ENCODE results near the gene DMAC2. TPM values are rescaled to one million over a fixed set of nuclear protein-coding genes. Genes with fewer than 3 reads are reported as not detected.

The DMAC2 gene
- total RNA-seq, 6 experiments from 2014 or later: 18.9 to 30.5 (median 22.5) TPM

- H3K9me3 ChIP-seq: no peaks in the 10 kb centered on the region
- no peaks in the 10 kb centered on the region for H3K27me3 ChIP-seq
- WGBS (ENCODE audit: insufficient coverage, low coverage, low lambda C conversion rate, missing lambda C conversion rate): 83% methylated on average over 4 of the region's 4 CpGs
- no peak for DNase-seq
- peaks cover 0 to 6% (median 3%) of the 10 kb centered on the region in 4 donors for H3K36me3 ChIP-seq
- H3K4me1 ChIP-seq: peaks cover 0 to 22% (median 8%) of the 10 kb centered on the region in 4 donors
- intact Hi-C loops (cut with DNase I): no loop called here
- H3K27ac ChIP-seq: no peak overlapping the region
- TF ChIP-seq CTCF (IDR thresholded peaks at IDR 0.05) (no peak), POLR2A (IDR thresholded peaks at IDR 0.05) (no peak)
- no peak overlapping the region for H3K4me3 ChIP-seq
- ATAC-seq: no peak
These were observed 31.5 kb downstream of the DMAC2 start for GRCh38 chr19:41408256-41408655.

GRCh38 chr19:41407271-41407670, 32.4 kb downstream of the DMAC2 start:
- WGBS (ENCODE audit: insufficient coverage, low coverage, low lambda C conversion rate, missing lambda C conversion rate): 40% methylated on average over 4 of the region's 4 CpGs
- Histone ChIP-seq H3K27me3 (no peaks in the 10 kb centered on the region), H3K9me3 (no peaks in the 10 kb centered on the region), H3K4me3 (no peak overlapping the region), H3K4me1 (peaks cover 0 to 25% (median 8%) of the 10 kb centered on the region in 4 donors), H3K36me3 (no peaks in the 10 kb centered on the region), H3K27ac (no peak overlapping the region)
- DNase-seq: no peak
- TF ChIP-seq POLR2A (IDR thresholded peaks at IDR 0.05) (no peak), CTCF (IDR thresholded peaks at IDR 0.05) (no peak)
- intact Hi-C loops (cut with DNase I): no loop called here
- peak in 2 of 4 donors; percentile 17 to 54 for ATAC-seq

GRCh38 chr19:41405776-41406175, 33.9 kb downstream of the DMAC2 start:
- Histone ChIP-seq H3K36me3 (no peaks in the 10 kb centered on the region), H3K27me3 (no peaks in the 10 kb centered on the region), H3K4me1 (peaks cover 0 to 25% (median 8%) of the 10 kb centered on the region in 4 donors), H3K27ac (no peak overlapping the region), H3K4me3 (no peak overlapping the region), H3K9me3 (no peaks in the 10 kb centered on the region)
- no peak for DNase-seq
- WGBS (ENCODE audit: insufficient coverage, low coverage, low lambda C conversion rate, missing lambda C conversion rate): 71% methylated on average over 1 of the region's 6 CpGs
- intact Hi-C loops (cut with DNase I): no loop called here
- ATAC-seq: no peak
- TF ChIP-seq POLR2A (IDR thresholded peaks at IDR 0.05) (no peak), CTCF (IDR thresholded peaks at IDR 0.05) (no peak)

GRCh38 chr19:41403181-41403970, 36.3 kb downstream of the DMAC2 start:
- Histone ChIP-seq H3K27ac (no peak overlapping the region), H3K9me3 (no peaks in the 10 kb centered on the region), H3K4me1 (peaks cover 0 to 14% (median 3%) of the 10 kb centered on the region in 4 donors), H3K36me3 (no peaks in the 10 kb centered on the region), H3K27me3 (no peaks in the 10 kb centered on the region), H3K4me3 (no peak overlapping the region)
- intact Hi-C loops (cut with DNase I): no loop called here
- TF ChIP-seq CTCF (IDR thresholded peaks at IDR 0.05) (no peak), POLR2A (IDR thresholded peaks at IDR 0.05) (no peak)
- ATAC-seq: peak in 2 of 4 donors; percentile 18 to 48
- DNase-seq: peak in 1 of 3 donors; percentile 27
- 44% methylated on average over 9 of the region's 12 CpGs for WGBS (ENCODE audit: insufficient coverage, low coverage, low lambda C conversion rate, missing lambda C conversion rate)

All from right lobe of liver (tissue), 6 donors.